Erythroblast (primary cell): ENCODE results near the gene LRRC3.

Source experiments
- GATA1 ChIP-seq: IDR thresholded peaks from 2 replicates; pipeline ENCODE4 v1.6.1; 2011; ENCODE audit warnings: low read depth, mild to moderate bottlenecking, control low read depth, low read length, moderate library complexity
- POLR2A ChIP-seq: IDR thresholded peaks from 2 replicates; pipeline ENCODE4 v1.6.1; 2011; ENCODE audit warnings: mild to moderate bottlenecking, low read length

GRCh38 chr21:44425307-44425894 lies 29.9 kb upstream of the LRRC3 start:
- TF ChIP-seq POLR2A: no peak
- TF ChIP-seq GATA1: no peak
